HepG2 (cell line): ENCODE data around the gene C17orf58. TPM values are rescaled to one million over a fixed set of nuclear protein-coding genes. Genes with fewer than 3 reads are reported as not detected.
A peak's percentile ranks its signal among the peaks of the same experiment; 100 is the strongest.

Experiments used
- AKNA ChIP-seq: sonication (generic); formaldehyde crosslinking; IDR thresholded peaks from 2 replicates; pipeline ENCODE4 v1.4.0; 2020; ENCODE audit warnings: missing genetic modification reagents, borderline replicate concordance
- MAFK ChIP-seq, 2 experiments: IDR thresholded peaks in 1 of 2; conservative IDR thresholded peaks in 1 of 2; 2 replicates each; pipeline ENCODE4 v1.6.1; 2011; ENCODE audit warnings: improper control_type of control experiment in 2 of 2, low read length in 2 of 2
- MTA1 ChIP-seq: sonication (generic); formaldehyde crosslinking; IDR thresholded peaks from 2 replicates; pipeline ENCODE4 v1.4.0; 2020; ENCODE audit warnings: missing genetic modification reagents, mild to moderate bottlenecking, borderline replicate concordance
- RBM39 ChIP-seq: fragments of 200-400 bp; formaldehyde crosslinking; IDR thresholded peaks from one replicate; pipeline ENCODE4 v1.6.1; 2018; ENCODE audit warnings: antibody characterized with exemption, mild to moderate bottlenecking, low read depth, low read length; ENCODE audit not compliant: poor library complexity, severe bottlenecking
- REXO4 ChIP-seq: sonication (generic); formaldehyde crosslinking; IDR thresholded peaks from 2 replicates; pipeline ENCODE4 v1.8.0; 2022; ENCODE audit warnings: missing genetic modification reagents, mild to moderate bottlenecking, borderline replicate concordance
- ZBTB33 ChIP-seq: sonication (generic); formaldehyde crosslinking; IDR thresholded peaks from 2 replicates; pipeline ENCODE4 v1.4.0; 2020; ENCODE audit warnings: missing genetic modification reagents
- ZNF607 ChIP-seq: sonication (generic); formaldehyde crosslinking; IDR thresholded peaks from 2 replicates; pipeline ENCODE4 v1.5.1; 2020; ENCODE audit warnings: missing genetic modification reagents, mild to moderate bottlenecking, borderline replicate concordance
- polyA plus RNA-seq, 8 experiments: library from polyadenylated mRNA; depleted of rRNA in 3 of 8; stranded (reverse) in 7 of 8; unstranded in 1 of 8; fragments of >200 nt; fragmentation: Illumina TruSeq in 4 of 8; extraction: Trizol in 4 of 8; gene quantifications; 2 replicates each; pipeline versions ENCODE4 v1.2.1 to v1.2.3, GENCODE V29; 2011 to 2016; ENCODE audit warnings: low read depth in 4 of 8, missing spikeins in 1 of 8, mixed read lengths in 1 of 8; ENCODE audit not compliant: insufficient read depth in 1 of 8
- total RNA-seq, 5 experiments: library from RNA; depleted of rRNA; stranded (reverse); fragments of >200 nt; fragmentation: Illumina TruSeq; extraction: Trizol; gene quantifications; 2 replicates each; pipeline ENCODE4 v1.2.3, GENCODE V29; 2016; ENCODE audit warnings: low read depth in 1 of 5
- TF ChIP-seq, protein P1 (sequence below): sonication (generic); formaldehyde crosslinking; IDR thresholded peaks from 2 replicates; pipeline ENCODE4 v1.5.1; 2020; ENCODE audit warnings: mild to moderate bottlenecking, missing genetic modification reagents, borderline replicate concordance
- TF ChIP-seq, protein P2 (sequence below): sonication (generic); formaldehyde crosslinking; IDR thresholded peaks from 2 replicates; pipeline ENCODE4 v1.9.0; 2021; ENCODE audit warnings: missing genetic modification reagents, borderline replicate concordance
- TF ChIP-seq, protein P3 (sequence below): sonication (generic); formaldehyde crosslinking; IDR thresholded peaks from 2 replicates; pipeline ENCODE4 v1.8.1; 2023; ENCODE audit warnings: mild to moderate bottlenecking, moderate library complexity, missing genetic modification reagents
- TF ChIP-seq, protein P4 (sequence below): sonication (generic); formaldehyde crosslinking; IDR thresholded peaks from 2 replicates; pipeline ENCODE4 v1.5.0; 2020; ENCODE audit warnings: missing genetic modification reagents, mild to moderate bottlenecking, borderline replicate concordance

Gene C17orf58
- total and polyA plus RNA-seq, 2 of the 13 experiments (the other 11 are each of a cell fraction or from before 2014, with no cell fraction given) = 15.6 to 15.8 TPM

GRCh38 chr17:68033636-68034451, 37.6 kb upstream of the C17orf58 start (continued):
- TF ChIP-seq, protein P1, sequence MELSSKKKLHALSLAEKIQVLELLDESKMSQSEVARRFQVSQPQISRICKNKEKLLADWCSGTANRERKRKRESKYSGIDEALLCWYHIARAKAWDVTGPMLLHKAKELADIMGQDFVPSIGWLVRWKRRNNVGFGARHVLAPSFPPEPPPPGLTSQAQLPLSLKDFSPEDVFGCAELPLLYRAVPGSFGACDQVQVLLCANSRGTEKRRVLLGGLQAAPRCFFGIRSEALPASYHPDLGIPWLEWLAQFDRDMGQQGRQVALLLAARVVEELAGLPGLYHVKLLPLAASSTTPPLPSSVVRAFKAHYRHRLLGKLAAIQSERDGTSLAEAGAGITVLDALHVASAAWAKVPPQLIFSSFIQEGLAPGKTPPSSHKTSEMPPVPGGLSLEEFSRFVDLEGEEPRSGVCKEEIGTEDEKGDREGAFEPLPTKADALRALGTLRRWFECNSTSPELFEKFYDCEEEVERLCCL (CRISPR knock-in tag) = no peak
- no peak for TF ChIP-seq MTA1
- peak; percentile 12 to 31; a peak in 1 of 4 replicates for TF ChIP-seq MAFK (conservative IDR thresholded peaks at IDR 0.05 in 1 of 2, IDR thresholded peaks at IDR 0.05 in 1 of 2; ENCODE audit: low read length in 2 of 2)
- TF ChIP-seq REXO4 (CRISPR knock-in tag) = no peak
- TF ChIP-seq ZNF607 (CRISPR knock-in tag) = 0 out of 2 replicates have a peak, but pooled peaks have one; percentile 49
- TF ChIP-seq RBM39 = no peak
- TF ChIP-seq, protein P2, sequence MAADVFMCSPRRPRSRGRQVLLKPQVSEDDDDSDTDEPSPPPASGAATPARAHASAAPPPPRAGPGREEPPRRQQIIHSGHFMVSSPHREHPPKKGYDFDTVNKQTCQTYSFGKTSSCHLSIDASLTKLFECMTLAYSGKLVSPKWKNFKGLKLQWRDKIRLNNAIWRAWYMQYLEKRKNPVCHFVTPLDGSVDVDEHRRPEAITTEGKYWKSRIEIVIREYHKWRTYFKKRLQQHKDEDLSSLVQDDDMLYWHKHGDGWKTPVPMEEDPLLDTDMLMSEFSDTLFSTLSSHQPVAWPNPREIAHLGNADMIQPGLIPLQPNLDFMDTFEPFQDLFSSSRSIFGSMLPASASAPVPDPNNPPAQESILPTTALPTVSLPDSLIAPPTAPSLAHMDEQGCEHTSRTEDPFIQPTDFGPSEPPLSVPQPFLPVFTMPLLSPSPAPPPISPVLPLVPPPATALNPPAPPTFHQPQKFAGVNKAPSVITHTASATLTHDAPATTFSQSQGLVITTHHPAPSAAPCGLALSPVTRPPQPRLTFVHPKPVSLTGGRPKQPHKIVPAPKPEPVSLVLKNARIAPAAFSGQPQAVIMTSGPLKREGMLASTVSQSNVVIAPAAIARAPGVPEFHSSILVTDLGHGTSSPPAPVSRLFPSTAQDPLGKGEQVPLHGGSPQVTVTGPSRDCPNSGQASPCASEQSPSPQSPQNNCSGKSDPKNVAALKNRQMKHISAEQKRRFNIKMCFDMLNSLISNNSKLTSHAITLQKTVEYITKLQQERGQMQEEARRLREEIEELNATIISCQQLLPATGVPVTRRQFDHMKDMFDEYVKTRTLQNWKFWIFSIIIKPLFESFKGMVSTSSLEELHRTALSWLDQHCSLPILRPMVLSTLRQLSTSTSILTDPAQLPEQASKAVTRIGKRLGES = no peak
- TF ChIP-seq AKNA = no peak
- TF ChIP-seq, protein P3, sequence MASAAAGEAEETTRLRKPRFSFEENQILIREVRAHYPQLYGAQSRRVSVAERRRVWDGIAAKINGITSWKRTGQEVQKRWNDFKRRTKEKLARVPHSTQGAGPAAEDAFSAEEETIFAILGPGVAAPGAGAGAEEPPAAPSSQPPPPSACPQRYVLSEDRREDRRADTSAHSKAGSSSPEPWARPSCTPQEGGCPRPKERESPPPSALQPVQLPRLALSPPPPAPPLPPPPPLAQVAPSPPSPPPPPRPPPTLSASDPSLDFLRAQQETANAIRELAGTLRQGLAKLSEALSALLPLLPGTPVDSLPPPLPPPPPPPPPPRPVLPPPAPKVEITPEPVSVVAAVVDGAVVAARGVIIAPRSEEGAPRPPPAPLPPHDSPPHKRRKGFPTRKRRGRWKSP (CRISPR knock-in tag) = 0 out of 2 replicates have a peak, but pooled peaks have one; percentile 9
- TF ChIP-seq, protein P4, sequence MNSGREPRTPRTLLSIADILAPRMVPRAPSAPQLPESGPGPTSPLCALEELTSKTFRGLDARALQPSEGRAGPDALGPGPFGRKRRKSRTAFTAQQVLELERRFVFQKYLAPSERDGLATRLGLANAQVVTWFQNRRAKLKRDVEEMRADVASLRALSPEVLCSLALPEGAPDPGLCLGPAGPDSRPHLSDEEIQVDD (CRISPR knock-in tag) = no peak
- no peak for TF ChIP-seq ZBTB33 (CRISPR knock-in tag)
